Suprapubic skin (tissue), 3 donors: ENCODE measurements around the gene RNF34.

Experiments used
- CTCF ChIP-seq, 2 donors: fragments of 200-600 bp in 1 of 2; fragments of 450-650 bp in 1 of 2; sonication (generic) in 1 of 2; IDR thresholded peaks; one replicate each; pipeline ENCODE4 v1.5.1; 2016 to 2019; ENCODE audit warnings: antibody characterized with exemption in 2 of 2, mild to moderate bottlenecking in 1 of 2, moderate library complexity in 1 of 2
- EP300 ChIP-seq: sonication (generic); formaldehyde crosslinking; IDR thresholded peaks from one replicate; pipeline ENCODE4 v1.6.1; 2017; ENCODE audit warnings: antibody characterized with exemption
- POLR2A ChIP-seq, 2 donors: fragments of 450-650 bp; IDR thresholded peaks; one replicate each; pipeline ENCODE4 v1.6.1; 2017; ENCODE audit warnings: antibody characterized with exemption in 2 of 2, mild to moderate bottlenecking in 2 of 2, moderate library complexity in 2 of 2

GRCh38 chr12:121467638-121468498 is 68.0 kb downstream of the RNF34 start:
- TF ChIP-seq EP300 = no peak
- no peak for TF ChIP-seq CTCF (IDR thresholded peaks at IDR 0.05)
- TF ChIP-seq POLR2A (IDR thresholded peaks at IDR 0.05) = no peak
